TTC549 (cell line): ENCODE results near the gene VEGFA.

Experiments
- FAIRE-seq: peaks from 2 replicates; lab custom pipeline; 2012; peaks lifted over from hg19 to GRCh38; lab: Jason Lieb, UNC

Gene VEGFA

GRCh38 chr6:43739642-43740091 lies 30.3 kb upstream of the VEGFA start:
- no peak for FAIRE-seq

GRCh38 chr6:43740321-43740960 lies 29.6 kb upstream of the VEGFA start:
- FAIRE-seq, result no peak

GRCh38 chr6:43740961-43741764 lies 28.8 kb upstream of the VEGFA start:
- FAIRE-seq, result no peak

GRCh38 chr6:43741829-43742228 lies 28.2 kb upstream of the VEGFA start:
- FAIRE-seq, result no peak

GRCh38 chr6:43742285-43742684 lies 27.7 kb upstream of the VEGFA start:
- FAIRE-seq, result no peak

- FAIRE-seq, result no peak
Measured at GRCh38 chr6:43742931-43743632, 26.9 kb upstream of the VEGFA start.

GRCh38 chr6:43743682-43744381 lies 26.2 kb upstream of the VEGFA start:
- no peak for FAIRE-seq

- no peak for FAIRE-seq
Measured at GRCh38 chr6:43744491-43744890, 25.5 kb upstream of the VEGFA start.

- no peak for FAIRE-seq
Measured at GRCh38 chr6:43744931-43745727, 24.9 kb upstream of the VEGFA start.

- FAIRE-seq, result no peak
Measured at GRCh38 chr6:43746071-43746470, 23.9 kb upstream of the VEGFA start.

GRCh38 chr6:43746613-43747102 lies 23.4 kb upstream of the VEGFA start:
- no peak for FAIRE-seq

- no peak for FAIRE-seq
Measured at GRCh38 chr6:43747784-43748183, 22.2 kb upstream of the VEGFA start.

GRCh38 chr6:43748765-43749164 lies 21.2 kb upstream of the VEGFA start:
- no peak for FAIRE-seq

GRCh38 chr6:43749461-43749860 lies 20.6 kb upstream of the VEGFA start:
- FAIRE-seq, result no peak

- no peak for FAIRE-seq
Measured at GRCh38 chr6:43750622-43751021, 19.4 kb upstream of the VEGFA start.

GRCh38 chr6:43753570-43754183 lies 16.3 kb upstream of the VEGFA start:
- FAIRE-seq, result no peak

GRCh38 chr6:43757966-43758616 lies 11.9 kb upstream of the VEGFA start:
- no peak for FAIRE-seq

- FAIRE-seq, result no peak
Measured at GRCh38 chr6:43758617-43759050, 11.4 kb upstream of the VEGFA start.

GRCh38 chr6:43759136-43759906 lies 10.7 kb upstream of the VEGFA start:
- FAIRE-seq, result no peak

GRCh38 chr6:43759907-43760206 lies 10.2 kb upstream of the VEGFA start:
- FAIRE-seq, result no peak
